Neural crest cell (in vitro differentiated cells): Measurements from ENCODE around the gene FAM78B. TPM values are rescaled to one million over a fixed set of nuclear protein-coding genes. Genes with fewer than 3 reads are reported as not detected.

ENCODE experiments used
- DNase-seq: peaks from one replicate; pipeline ENCODE4 v3.0.0; 2021; ENCODE audit warnings: low read depth, mixed read lengths, low spot score
- H3K27ac Mint-ChIP-seq: one replicate; pipeline ENCODE4 v1.8.0; 2021; ENCODE audit warnings: mild to moderate bottlenecking, mixed read lengths; ENCODE audit not compliant: unreplicated experiment
- H3K27me3 Mint-ChIP-seq: 2 replicates; pipeline ENCODE4 v1.8.0; 2021; ENCODE audit warnings: low read depth, mild to moderate bottlenecking, mixed read lengths
- H3K36me3 Mint-ChIP-seq: 2 replicates; pipeline ENCODE4 v1.8.0; 2021; ENCODE audit warnings: low read depth, mild to moderate bottlenecking, mixed read lengths
- H3K4me1 Mint-ChIP-seq: 2 replicates; pipeline ENCODE4 v1.8.0; 2021; ENCODE audit warnings: mixed read lengths
- H3K4me3 Mint-ChIP-seq: one replicate; pipeline ENCODE4 v1.8.0; 2021; ENCODE audit warnings: mild to moderate bottlenecking, mixed read lengths
- H3K9me3 Mint-ChIP-seq: 2 replicates; pipeline ENCODE4 v1.8.0; 2021; ENCODE audit warnings: mixed read lengths
- total RNA-seq: library from RNA; stranded (reverse); gene quantifications from 2 replicates; pipeline ENCODE4 v1.2.1, GENCODE V29; 2021
- TF ChIP-seq, protein P1 (sequence below): fragments of 200-600 bp; sonication (generic); conservative IDR thresholded peaks from 2 replicates; pipeline ENCODE4 v1.5.0; 2021; ENCODE audit warnings: antibody characterized with exemption, mild to moderate bottlenecking

FAM78B gene
- total RNA-seq, 1 donor from 2014 or later = 1.5 TPM

GRCh38 chr1:166080277-166080966 lies 86.4 kb downstream of the FAM78B start:
- H3K4me1 Mint-ChIP-seq = peaks cover 4% of the 10 kb centered on the region
- no peak for DNase-seq

DNA sequence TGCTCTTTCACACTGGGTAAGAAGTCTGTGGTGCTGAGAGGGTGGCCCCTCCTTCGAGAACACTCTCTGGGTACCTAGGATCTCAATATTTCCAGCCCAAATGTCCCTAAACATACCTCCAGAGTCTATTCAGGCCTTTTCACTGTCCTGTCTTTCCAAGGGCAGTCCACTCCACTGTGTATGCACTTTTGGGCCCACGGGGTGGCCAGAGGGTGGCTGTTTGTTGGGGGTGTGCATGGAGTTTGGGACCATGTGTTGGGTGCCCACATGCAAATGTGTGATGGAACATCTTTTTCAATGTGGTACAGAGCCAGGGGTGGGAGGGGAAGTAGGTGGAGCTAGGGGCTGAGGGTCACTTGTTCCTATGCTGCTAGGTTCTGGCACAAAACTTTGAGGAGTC lies 87.5 kb downstream of the FAM78B start:
- H3K4me1 Mint-ChIP-seq = peaks cover 4% of the 10 kb centered on the region
- peaks cover 2% of the 10 kb centered on the region for H3K9me3 Mint-ChIP-seq
- DNase-seq = no peak
- TF ChIP-seq, protein P1, sequence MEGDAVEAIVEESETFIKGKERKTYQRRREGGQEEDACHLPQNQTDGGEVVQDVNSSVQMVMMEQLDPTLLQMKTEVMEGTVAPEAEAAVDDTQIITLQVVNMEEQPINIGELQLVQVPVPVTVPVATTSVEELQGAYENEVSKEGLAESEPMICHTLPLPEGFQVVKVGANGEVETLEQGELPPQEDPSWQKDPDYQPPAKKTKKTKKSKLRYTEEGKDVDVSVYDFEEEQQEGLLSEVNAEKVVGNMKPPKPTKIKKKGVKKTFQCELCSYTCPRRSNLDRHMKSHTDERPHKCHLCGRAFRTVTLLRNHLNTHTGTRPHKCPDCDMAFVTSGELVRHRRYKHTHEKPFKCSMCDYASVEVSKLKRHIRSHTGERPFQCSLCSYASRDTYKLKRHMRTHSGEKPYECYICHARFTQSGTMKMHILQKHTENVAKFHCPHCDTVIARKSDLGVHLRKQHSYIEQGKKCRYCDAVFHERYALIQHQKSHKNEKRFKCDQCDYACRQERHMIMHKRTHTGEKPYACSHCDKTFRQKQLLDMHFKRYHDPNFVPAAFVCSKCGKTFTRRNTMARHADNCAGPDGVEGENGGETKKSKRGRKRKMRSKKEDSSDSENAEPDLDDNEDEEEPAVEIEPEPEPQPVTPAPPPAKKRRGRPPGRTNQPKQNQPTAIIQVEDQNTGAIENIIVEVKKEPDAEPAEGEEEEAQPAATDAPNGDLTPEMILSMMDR = no peak
- H3K4me3 Mint-ChIP-seq = no peak overlapping the region
- no peak overlapping the region for H3K27ac Mint-ChIP-seq
- H3K27me3 Mint-ChIP-seq = no peaks in the 10 kb centered on the region
- no peaks in the 10 kb centered on the region for H3K36me3 Mint-ChIP-seq

More at GRCh38 chr1:166080277-166080966, 86.4 kb downstream of the FAM78B start:
- Mint-ChIP-seq H3K36me3 (no peaks in the 10 kb centered on the region), H3K27ac (no peak overlapping the region), H3K9me3 (peaks cover 2% of the 10 kb centered on the region), H3K4me3 (no peak overlapping the region), H3K27me3 (no peaks in the 10 kb centered on the region)
- TF ChIP-seq, protein P1 = no peak

DNA sequence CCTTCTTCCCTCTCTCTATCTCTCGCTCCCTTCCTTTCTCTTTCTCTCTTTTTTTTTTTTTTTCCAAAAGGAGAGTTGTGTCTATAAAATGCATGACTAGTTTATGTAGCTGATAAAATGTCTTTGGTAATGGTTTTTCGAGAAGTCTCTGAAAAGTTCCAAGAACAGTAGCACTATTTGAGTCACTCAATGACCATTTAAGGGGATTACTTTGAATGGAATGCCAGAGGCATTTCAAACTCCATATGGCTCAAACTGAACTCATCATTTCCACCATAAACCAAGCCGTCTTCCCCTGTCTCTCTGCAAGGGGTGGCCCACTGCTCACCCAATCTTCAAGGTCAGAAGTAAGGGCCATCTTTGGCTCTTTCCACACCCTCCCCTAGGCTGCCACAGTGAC lies 93.3 kb downstream of the FAM78B start:
- DNase-seq = no peak
- Mint-ChIP-seq H3K4me1 (no peaks in the 10 kb centered on the region), H3K27ac (no peak overlapping the region), H3K36me3 (no peaks in the 10 kb centered on the region), H3K9me3 (no peaks in the 10 kb centered on the region), H3K27me3 (peaks cover 6% of the 10 kb centered on the region), H3K4me3 (no peak overlapping the region)
- TF ChIP-seq, protein P1 = no peak

DNA sequence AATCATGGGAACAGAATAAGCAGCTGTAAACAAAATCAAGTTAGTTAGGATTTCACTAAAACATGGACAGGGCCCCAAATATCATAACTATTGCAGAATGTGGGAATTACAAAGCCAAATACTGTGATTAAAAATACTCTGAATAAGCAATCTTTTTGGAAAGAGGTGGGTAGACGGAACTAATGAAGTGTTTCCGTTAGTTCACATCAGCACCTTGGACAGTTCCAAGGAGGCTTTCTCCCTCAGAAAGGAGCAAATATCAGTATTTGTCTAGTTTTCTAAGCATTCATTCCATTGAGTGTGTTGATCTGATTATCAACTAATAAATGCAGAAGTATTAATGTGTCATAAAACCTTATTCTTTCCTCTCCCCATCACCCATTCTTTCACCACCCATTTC lies 97.4 kb downstream of the FAM78B start:
- peaks cover 8% of the 10 kb centered on the region for H3K27me3 Mint-ChIP-seq
- TF ChIP-seq, protein P1 = no peak
- H3K4me1 Mint-ChIP-seq = no peaks in the 10 kb centered on the region
- H3K36me3 Mint-ChIP-seq = no peaks in the 10 kb centered on the region
- H3K9me3 Mint-ChIP-seq = no peaks in the 10 kb centered on the region
- DNase-seq = peak; percentile 30
- no peak overlapping the region for H3K4me3 Mint-ChIP-seq
- no peak overlapping the region for H3K27ac Mint-ChIP-seq

GRCh38 chr1:166066107-166066506 lies 100.7 kb downstream of the FAM78B start:
- H3K27me3 Mint-ChIP-seq = peaks cover 2% of the 10 kb centered on the region
- no peak overlapping the region for H3K27ac Mint-ChIP-seq
- no peaks in the 10 kb centered on the region for H3K4me1 Mint-ChIP-seq
- no peaks in the 10 kb centered on the region for H3K36me3 Mint-ChIP-seq
- no peak overlapping the region for H3K4me3 Mint-ChIP-seq
- TF ChIP-seq, protein P1 = no peak
- DNase-seq = no peak
- H3K9me3 Mint-ChIP-seq = no peaks in the 10 kb centered on the region
